ENCODE data around the gene TEF.

TEF gene

GRCh38 chr22:41381329-41382097 lies at the start of gene TEF:
TEF (plus strand) TSS chr22:41381942; CDS start chr22:41382045, 103 bp downstream.
- DNase-seq = peak; percentile 96

- DNase-seq = no peak
Measured at GRCh38 chr22:41332217-41332939, 49.4 kb upstream of the TEF start.

GRCh38 chr22:41333806-41334205 lies 47.9 kb upstream of the TEF start:
- no peak for DNase-seq

GRCh38 chr22:41334215-41334614 lies 47.5 kb upstream of the TEF start:
- DNase-seq = no peak

- DNase-seq = no peak
Measured at GRCh38 chr22:41334951-41335635, 46.6 kb upstream of the TEF start.

GRCh38 chr22:41338614-41339212 lies 43.0 kb upstream of the TEF start:
- no peak for DNase-seq

- DNase-seq = no peak
Measured at GRCh38 chr22:41339823-41340222, 41.9 kb upstream of the TEF start.

GRCh38 chr22:41340357-41340756 lies 41.4 kb upstream of the TEF start:
- no peak for DNase-seq

- no peak for DNase-seq
Measured at GRCh38 chr22:41341012-41341411, 40.7 kb upstream of the TEF start.

- no peak for DNase-seq
Measured at GRCh38 chr22:41341990-41342389, 39.8 kb upstream of the TEF start.

GRCh38 chr22:41343300-41343699 lies 38.4 kb upstream of the TEF start:
- DNase-seq = no peak

GRCh38 chr22:41343717-41344116 lies 38.0 kb upstream of the TEF start:
- DNase-seq = no peak

GRCh38 chr22:41344189-41344788 lies 37.5 kb upstream of the TEF start:
- DNase-seq = no peak

- DNase-seq = no peak
Measured at GRCh38 chr22:41345807-41346335, 35.9 kb upstream of the TEF start.

GRCh38 chr22:41347066-41347859 lies 34.5 kb upstream of the TEF start:
- no peak for DNase-seq

- DNase-seq = no peak
Measured at GRCh38 chr22:41348964-41349484, 32.7 kb upstream of the TEF start.

- no peak for DNase-seq
Measured at GRCh38 chr22:41350087-41350486, 31.7 kb upstream of the TEF start.

GRCh38 chr22:41351011-41351410 lies 30.7 kb upstream of the TEF start:
- no peak for DNase-seq

GRCh38 chr22:41352058-41352457 lies 29.7 kb upstream of the TEF start:
- DNase-seq = no peak

GRCh38 chr22:41353862-41354575 lies 27.7 kb upstream of the TEF start:
- DNase-seq = no peak

GRCh38 chr22:41354979-41355378 lies 26.8 kb upstream of the TEF start:
- no peak for DNase-seq
